ENCODE data around the gene DYDC1. TPM values are rescaled to one million over a fixed set of nuclear protein-coding genes. Genes with fewer than 3 reads are reported as not detected.

DYDC1 gene
- total and polyA plus RNA-seq, 2 donors (not counting 3 experiments of a cell fraction or from before 2014, with no cell fraction given), result not detected

- Histone ChIP-seq H3K27me3 (ENCODE audit: control insufficient read depth in 2 of 2, insufficient read depth in 2 of 2, low read length in 2 of 2) (peaks cover 5 to 7% of the 10 kb centered on the region in 2 experiments), H3K4me3 (replicated peaks in 1 of 3; ENCODE audit: insufficient read depth in 1 of 3, low read depth in 1 of 3, low read length in 3 of 3) (no peak overlapping the region), H3K4me1 (ENCODE audit: control insufficient read depth, extremely low read depth, insufficient read depth, low read length) (no peaks in the 10 kb centered on the region), H4K20me1 (replicated peaks; ENCODE audit: control insufficient read depth, extremely low read depth, insufficient read depth, low read length) (no peaks in the 10 kb centered on the region), H3K27ac (ENCODE audit: insufficient read depth, low read depth, low read length) (no peak overlapping the region), H3K9ac (replicated peaks; ENCODE audit: extremely low read depth, insufficient read depth, low read length) (no peak overlapping the region), H3K4me2 (ENCODE audit: insufficient read depth, low read length) (no peak overlapping the region), H3K9me3 (replicated peaks; ENCODE audit: control insufficient read depth, insufficient read depth, low read length) (no peaks in the 10 kb centered on the region), H2AFZ (ENCODE audit: low read depth, low read length) (no peak overlapping the region), H3K36me3 (ENCODE audit: control insufficient read depth in 2 of 2, extremely low read depth in 1 of 2, insufficient read depth in 2 of 2, low read length in 2 of 2) (no peaks in the 10 kb centered on the region), H3K9me1 (replicated peaks; ENCODE audit: control insufficient read depth, extremely low read depth, insufficient read depth, low read length) (no peaks in the 10 kb centered on the region), H3K79me2 (ENCODE audit: control insufficient read depth, insufficient read depth, low read length) (no peaks in the 10 kb centered on the region)
- ChIA-PET CTCF (no interaction called here), POLR2A (no interaction called here)
- intact Hi-C loops (cut with micrococcal nuclease) (no loop called here), dilution Hi-C loops (cut with MboI; ENCODE audit: extremely low pct_ligation_motif_present, low sequenced_read_pairs) (no loop called here)
- DNase-seq (ENCODE audit: low read depth, low spot score) (no peak), FAIRE-seq (no peak)
- BruUV-seq (replicated peaks), result no TSS peak
- TF ChIP-seq CTCF (IDR thresholded peaks at IDR 0.05; ENCODE audit: extremely low read depth in 1 of 2, insufficient read depth in 1 of 2, low read depth in 1 of 2, low read length in 2 of 2) (no peak), MYC (IDR thresholded peaks at IDR 0.05; ENCODE audit: low read depth, low read length) (no peak), FOS (IDR thresholded peaks at IDR 0.05; ENCODE audit: borderline replicate concordance, insufficient read depth, low read length) (no peak), EZH2 (IDR thresholded peaks at IDR 0.05; ENCODE audit: borderline replicate concordance, low read depth, low read length, severe bottlenecking) (no peak), MAX (IDR thresholded peaks at IDR 0.05; ENCODE audit: insufficient read depth, insufficient read length) (no peak), GATA2 (IDR thresholded peaks at IDR 0.05; ENCODE audit: insufficient read depth, insufficient read length, low read depth, low read length) (no peak), JUN (IDR thresholded peaks at IDR 0.05; ENCODE audit: borderline replicate concordance, insufficient read depth, insufficient read length, low read depth) (no peak), POLR2AphosphoS5 (IDR thresholded peaks at IDR 0.05; ENCODE audit: insufficient read depth, low read depth, low read length) (no peak), POLR2A (IDR thresholded peaks at IDR 0.05; ENCODE audit: low read depth, low read length) (no peak)
Observed at GRCh38 chr10:80321183-80321582, 35.4 kb downstream of the DYDC1 start.

All from endothelial cell of umbilical vein (primary cell).